ENCODE results near the gene MKLN1. TPM values are rescaled to one million over a fixed set of nuclear protein-coding genes. Genes with fewer than 3 reads are reported as not detected.

The MKLN1 gene
- total RNA-seq, 3 donors from 2014 or later, result 78.1 to 113 (median 80.3) TPM

DNA sequence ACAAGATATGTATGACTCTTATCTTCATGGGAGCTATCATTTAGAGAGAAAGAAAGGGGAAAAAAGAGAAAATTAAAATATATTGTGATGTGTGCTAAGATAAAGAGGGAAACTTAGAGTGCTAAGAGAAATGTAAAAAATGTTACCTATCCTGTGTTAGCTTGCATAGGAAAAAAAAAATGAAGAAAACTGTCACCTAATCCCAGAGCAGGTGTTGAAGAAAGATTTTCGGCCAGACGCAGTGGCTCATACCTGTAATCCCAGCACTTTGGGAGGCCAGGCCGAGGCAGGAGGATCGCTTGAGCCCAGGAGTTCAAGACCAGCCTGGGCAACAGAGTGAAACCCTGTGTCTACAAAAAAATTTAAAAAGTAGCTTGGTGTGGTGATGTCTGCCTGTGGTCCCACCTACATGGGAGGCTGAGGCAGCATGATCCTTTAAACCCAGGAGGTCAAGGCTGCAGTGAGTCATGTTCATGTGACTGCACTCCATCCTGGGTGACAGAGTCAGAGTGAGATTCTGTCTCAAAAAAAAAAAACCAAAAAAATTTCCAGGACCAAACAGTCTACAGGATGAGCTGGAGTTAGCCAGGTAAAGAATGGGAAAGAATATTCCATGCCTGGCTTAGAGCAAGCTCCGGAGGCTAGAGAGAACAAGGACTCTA, 2.4 kb upstream of the MKLN1 start:
- H3K4me1 ChIP-seq, result peaks cover 0 to 5% of the 10 kb centered on the region in 2 donors
- no peaks in the 10 kb centered on the region for H3K27me3 ChIP-seq
- H3K27ac ChIP-seq, result no peak overlapping the region
- no peak overlapping the region for H3K4me3 ChIP-seq
- intact Hi-C loops (cut with DNase I; ENCODE audit: low total_unique reads), result no loop called here
- H3K36me3 ChIP-seq, result no peaks in the 10 kb centered on the region
- no peaks in the 10 kb centered on the region for H3K9me3 ChIP-seq
- TF ChIP-seq POLR2A (IDR thresholded peaks at IDR 0.05), result no peak
- no peak for TF ChIP-seq POLR2AphosphoS5 (IDR thresholded peaks at IDR 0.05)
- TF ChIP-seq, protein P1, sequence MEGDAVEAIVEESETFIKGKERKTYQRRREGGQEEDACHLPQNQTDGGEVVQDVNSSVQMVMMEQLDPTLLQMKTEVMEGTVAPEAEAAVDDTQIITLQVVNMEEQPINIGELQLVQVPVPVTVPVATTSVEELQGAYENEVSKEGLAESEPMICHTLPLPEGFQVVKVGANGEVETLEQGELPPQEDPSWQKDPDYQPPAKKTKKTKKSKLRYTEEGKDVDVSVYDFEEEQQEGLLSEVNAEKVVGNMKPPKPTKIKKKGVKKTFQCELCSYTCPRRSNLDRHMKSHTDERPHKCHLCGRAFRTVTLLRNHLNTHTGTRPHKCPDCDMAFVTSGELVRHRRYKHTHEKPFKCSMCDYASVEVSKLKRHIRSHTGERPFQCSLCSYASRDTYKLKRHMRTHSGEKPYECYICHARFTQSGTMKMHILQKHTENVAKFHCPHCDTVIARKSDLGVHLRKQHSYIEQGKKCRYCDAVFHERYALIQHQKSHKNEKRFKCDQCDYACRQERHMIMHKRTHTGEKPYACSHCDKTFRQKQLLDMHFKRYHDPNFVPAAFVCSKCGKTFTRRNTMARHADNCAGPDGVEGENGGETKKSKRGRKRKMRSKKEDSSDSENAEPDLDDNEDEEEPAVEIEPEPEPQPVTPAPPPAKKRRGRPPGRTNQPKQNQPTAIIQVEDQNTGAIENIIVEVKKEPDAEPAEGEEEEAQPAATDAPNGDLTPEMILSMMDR (IDR thresholded peaks at IDR 0.05), result no peak
- DNase-seq (ENCODE audit: low spot score in 2 of 2), result no peak

DNA sequence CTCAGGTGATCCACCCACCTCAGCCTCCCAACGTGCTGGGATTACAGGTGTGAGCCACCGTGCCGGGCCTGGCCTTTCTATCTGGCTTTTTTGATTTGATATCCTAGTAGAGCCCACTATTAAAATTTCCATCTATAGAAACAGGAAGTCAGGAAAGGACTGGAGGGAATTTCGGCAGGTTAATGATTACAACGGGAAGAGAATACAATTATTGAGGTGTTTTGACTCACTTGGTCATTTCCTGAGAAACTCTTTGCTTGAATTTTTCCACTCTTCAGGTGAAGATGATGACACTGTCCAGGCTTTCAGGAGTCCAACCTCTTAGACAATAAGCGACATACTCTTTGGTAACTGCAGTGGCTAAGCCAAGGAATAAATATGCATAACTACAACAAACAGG, 1.1 kb upstream of the MKLN1 start:
- peak overlapping the region; percentile 98 to 99 for H3K27ac ChIP-seq
- intact Hi-C loops (cut with DNase I; ENCODE audit: low total_unique reads), result no loop called here

DNA sequence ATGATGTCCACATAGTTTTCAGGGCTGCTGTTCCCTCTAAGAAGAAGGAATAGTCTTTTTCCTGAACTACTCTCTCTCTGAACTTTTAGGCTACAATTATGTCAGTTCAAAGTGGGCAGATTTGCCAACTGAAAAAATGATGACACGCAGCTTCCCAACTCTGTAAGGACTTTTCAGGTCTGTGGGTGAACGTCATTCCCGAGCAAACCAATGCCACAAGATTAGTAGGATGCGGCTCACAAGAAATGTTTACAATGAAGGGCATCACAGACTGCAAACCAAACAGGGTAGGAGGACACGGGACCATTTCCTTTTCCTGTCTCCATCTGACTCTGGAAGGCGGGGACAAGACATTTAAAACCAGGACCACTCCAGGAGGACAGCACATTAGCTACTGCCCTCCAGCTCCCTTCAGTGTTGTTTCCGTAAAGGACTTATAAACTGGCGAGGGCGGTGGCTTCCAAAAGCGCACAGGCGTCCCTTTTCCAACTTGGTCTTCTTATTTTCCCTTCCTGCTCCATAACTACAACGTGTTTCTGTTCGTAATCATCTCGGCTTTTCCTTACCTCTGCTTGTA, 539 bp upstream of the MKLN1 start:
- H3K4me1 ChIP-seq, result peaks cover 0 to 5% of the 10 kb centered on the region in 2 donors

More for the DNA sequence above, 1.1 kb upstream of the MKLN1 start:
- no peaks in the 10 kb centered on the region for H3K27me3 ChIP-seq
- H3K36me3 ChIP-seq, result no peaks in the 10 kb centered on the region
- no peaks in the 10 kb centered on the region for H3K9me3 ChIP-seq
- H3K4me1 ChIP-seq, result peaks cover 0 to 5% of the 10 kb centered on the region in 2 donors
- TF ChIP-seq POLR2A (IDR thresholded peaks at IDR 0.05) (no peak), POLR2AphosphoS5 (IDR thresholded peaks at IDR 0.05) (no peak)
- TF ChIP-seq, protein P1 (IDR thresholded peaks at IDR 0.05), result no peak
- H3K4me3 ChIP-seq, result peak overlapping the region in 1 of 3 donors; percentile 94
- DNase-seq (ENCODE audit: low spot score in 2 of 2), result no peak

DNA sequence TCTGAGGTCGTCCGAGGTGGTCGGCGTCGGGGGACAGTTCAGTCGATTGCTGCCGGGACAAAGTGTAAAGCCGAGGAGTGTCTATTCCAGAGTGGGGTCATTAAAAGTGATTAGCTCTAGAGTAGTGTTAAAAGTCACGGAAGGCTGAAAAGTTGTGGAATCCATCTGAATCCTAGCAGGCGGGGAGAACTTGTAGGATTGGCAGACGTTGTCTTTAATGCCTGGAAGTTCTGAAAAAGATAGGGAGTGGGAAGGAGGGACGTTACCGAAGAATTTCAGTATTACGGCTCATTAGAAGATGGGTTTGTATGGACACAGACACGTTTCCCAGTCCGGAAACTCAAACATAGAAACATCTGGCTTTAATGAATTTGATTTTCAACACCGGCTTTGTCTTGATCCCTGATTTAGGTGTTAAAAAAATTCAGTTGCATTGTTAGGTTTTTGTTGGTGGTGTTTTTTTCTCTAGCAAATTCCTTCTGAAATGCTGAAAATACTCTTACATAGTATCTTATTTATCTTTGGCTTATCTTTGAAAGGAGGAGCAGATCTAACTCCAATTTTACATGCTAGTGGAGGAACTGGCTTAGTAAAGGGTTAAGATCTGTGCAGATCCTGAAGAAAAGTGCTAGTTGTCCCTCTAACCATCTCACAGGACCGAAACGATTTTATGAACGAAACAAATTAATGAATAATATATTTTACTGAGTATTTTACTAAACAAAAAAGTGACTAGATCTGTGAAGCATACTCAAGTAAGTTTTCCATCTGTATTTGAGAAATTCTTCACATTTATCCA, 900 bp downstream of the MKLN1 start:
- peak overlapping the region; percentile 80 to 98 (median 94) for H3K4me3 ChIP-seq
- H3K27me3 ChIP-seq, result no peaks in the 10 kb centered on the region
- no peaks in the 10 kb centered on the region for H3K9me3 ChIP-seq
- peak overlapping the region; percentile 98 to 99 for H3K27ac ChIP-seq
- TF ChIP-seq, protein P1 (IDR thresholded peaks at IDR 0.05), result no peak
- TF ChIP-seq POLR2AphosphoS5 (IDR thresholded peaks at IDR 0.05), result no peak
- TF ChIP-seq POLR2A (IDR thresholded peaks at IDR 0.05), result no peak
- intact Hi-C loops (cut with DNase I; ENCODE audit: low total_unique reads), result no loop called here
- no peaks in the 10 kb centered on the region for H3K36me3 ChIP-seq
- peaks cover 0 to 5% of the 10 kb centered on the region in 2 donors for H3K4me1 ChIP-seq
- no peak for DNase-seq (ENCODE audit: low spot score in 2 of 2)

More for the DNA sequence above, 539 bp upstream of the MKLN1 start:
- H3K27ac ChIP-seq, result peak overlapping the region; percentile 98 to 99
- TF ChIP-seq POLR2A (IDR thresholded peaks at IDR 0.05), result peak; percentile 1
- no peak for TF ChIP-seq POLR2AphosphoS5 (IDR thresholded peaks at IDR 0.05)
- H3K9me3 ChIP-seq, result no peaks in the 10 kb centered on the region
- H3K4me3 ChIP-seq, result peak overlapping the region; percentile 80 to 98 (median 94)
- DNase-seq (ENCODE audit: low spot score in 2 of 2), result peak in 1 of 2 donors; percentile 40
- H3K36me3 ChIP-seq, result no peaks in the 10 kb centered on the region
- H3K27me3 ChIP-seq, result no peaks in the 10 kb centered on the region
- intact Hi-C loops (cut with DNase I; ENCODE audit: low total_unique reads), result no loop called here

DNA sequence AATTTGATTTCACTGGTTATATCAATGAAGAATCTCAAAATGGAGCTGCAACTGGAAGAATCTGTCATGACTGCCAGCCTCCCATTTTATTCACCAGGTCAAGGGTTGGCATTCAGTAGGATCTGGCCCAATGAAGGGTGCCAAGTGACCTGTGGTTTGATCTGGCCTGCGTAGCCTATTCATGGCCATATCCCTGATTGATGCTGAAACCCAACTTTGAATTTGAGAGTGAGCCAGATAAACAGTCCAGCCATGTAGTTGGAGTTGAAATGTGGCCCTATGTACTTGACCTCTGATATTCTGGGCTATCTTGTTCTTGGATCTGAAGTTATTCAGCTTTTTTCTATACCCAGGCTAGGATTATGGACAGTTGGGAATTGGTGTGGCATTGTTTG, 1.5 kb downstream of the MKLN1 start:
- H3K36me3 ChIP-seq, result no peaks in the 10 kb centered on the region
- intact Hi-C loops (cut with DNase I; ENCODE audit: low total_unique reads), result no loop called here
- peaks cover 0 to 5% of the 10 kb centered on the region in 2 donors for H3K4me1 ChIP-seq
- DNase-seq (ENCODE audit: low spot score in 2 of 2), result no peak
- peak in 1 of 3 donors; percentile 47 for TF ChIP-seq POLR2AphosphoS5 (IDR thresholded peaks at IDR 0.05)
- TF ChIP-seq POLR2A (IDR thresholded peaks at IDR 0.05), result no peak
- H3K4me3 ChIP-seq, result peak overlapping the region; percentile 80 to 98 (median 94)
- H3K27me3 ChIP-seq, result no peaks in the 10 kb centered on the region
- no peaks in the 10 kb centered on the region for H3K9me3 ChIP-seq
- H3K27ac ChIP-seq, result peak overlapping the region; percentile 98 to 99
